ENCODE results near the gene RAB11FIP3. TPM values are rescaled to one million over a fixed set of nuclear protein-coding genes. Genes with fewer than 3 reads are reported as not detected.

Gene RAB11FIP3
- total and polyA plus RNA-seq, 8 donors, result 6.7 to 102 (median 18.1) TPM

DNA sequence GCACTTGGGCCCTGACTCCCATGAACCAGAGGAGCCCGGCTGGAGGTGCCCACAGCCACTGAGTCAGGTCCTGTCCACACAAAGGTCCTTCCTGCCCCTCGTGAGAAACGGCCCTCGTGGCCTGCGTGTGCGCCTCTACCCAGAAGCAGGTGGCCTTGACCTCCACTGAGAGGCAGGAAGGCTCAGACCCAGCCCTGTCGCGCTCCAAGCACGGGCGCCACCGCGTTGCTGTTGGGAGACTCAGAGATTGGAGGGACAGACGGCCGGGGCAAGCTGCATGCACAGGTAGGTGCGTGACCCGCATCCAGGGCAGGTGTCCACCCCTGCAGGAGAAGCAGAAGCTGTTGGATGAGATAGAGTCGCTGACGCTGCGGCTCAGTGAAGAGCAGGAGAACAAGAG lies 94.0 kb downstream of the RAB11FIP3 start:
- WGBS, 5 donors, result 90 to 94% (median 93%) methylated on average over 5 to 19 of the region's 19 CpGs
- H3K36me3 ChIP-seq, result peaks cover 26 to 62% (median 57%) of the 10 kb centered on the region in 4 donors
- intact Hi-C loops (cut with DNase I; ENCODE audit: low total_unique reads), result no loop called here
- no peaks in the 10 kb centered on the region for H3K9me3 ChIP-seq
- no peak overlapping the region for H3K4me3 ChIP-seq
- no peak for TF ChIP-seq EP300 (IDR thresholded peaks at IDR 0.05)
- TF ChIP-seq, protein P1, sequence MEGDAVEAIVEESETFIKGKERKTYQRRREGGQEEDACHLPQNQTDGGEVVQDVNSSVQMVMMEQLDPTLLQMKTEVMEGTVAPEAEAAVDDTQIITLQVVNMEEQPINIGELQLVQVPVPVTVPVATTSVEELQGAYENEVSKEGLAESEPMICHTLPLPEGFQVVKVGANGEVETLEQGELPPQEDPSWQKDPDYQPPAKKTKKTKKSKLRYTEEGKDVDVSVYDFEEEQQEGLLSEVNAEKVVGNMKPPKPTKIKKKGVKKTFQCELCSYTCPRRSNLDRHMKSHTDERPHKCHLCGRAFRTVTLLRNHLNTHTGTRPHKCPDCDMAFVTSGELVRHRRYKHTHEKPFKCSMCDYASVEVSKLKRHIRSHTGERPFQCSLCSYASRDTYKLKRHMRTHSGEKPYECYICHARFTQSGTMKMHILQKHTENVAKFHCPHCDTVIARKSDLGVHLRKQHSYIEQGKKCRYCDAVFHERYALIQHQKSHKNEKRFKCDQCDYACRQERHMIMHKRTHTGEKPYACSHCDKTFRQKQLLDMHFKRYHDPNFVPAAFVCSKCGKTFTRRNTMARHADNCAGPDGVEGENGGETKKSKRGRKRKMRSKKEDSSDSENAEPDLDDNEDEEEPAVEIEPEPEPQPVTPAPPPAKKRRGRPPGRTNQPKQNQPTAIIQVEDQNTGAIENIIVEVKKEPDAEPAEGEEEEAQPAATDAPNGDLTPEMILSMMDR (IDR thresholded peaks at IDR 0.05), result no peak
- TF ChIP-seq POLR2A (IDR thresholded peaks at IDR 0.05), result no peak
- TF ChIP-seq POLR2AphosphoS5 (IDR thresholded peaks at IDR 0.05), result no peak
- H3K27me3 ChIP-seq, result no peaks in the 10 kb centered on the region
- no peak for DNase-seq
- no peak overlapping the region for H3K27ac ChIP-seq
- H3K4me1 ChIP-seq, result peaks cover 0 to 13% (median 11%) of the 10 kb centered on the region in 4 donors

DNA sequence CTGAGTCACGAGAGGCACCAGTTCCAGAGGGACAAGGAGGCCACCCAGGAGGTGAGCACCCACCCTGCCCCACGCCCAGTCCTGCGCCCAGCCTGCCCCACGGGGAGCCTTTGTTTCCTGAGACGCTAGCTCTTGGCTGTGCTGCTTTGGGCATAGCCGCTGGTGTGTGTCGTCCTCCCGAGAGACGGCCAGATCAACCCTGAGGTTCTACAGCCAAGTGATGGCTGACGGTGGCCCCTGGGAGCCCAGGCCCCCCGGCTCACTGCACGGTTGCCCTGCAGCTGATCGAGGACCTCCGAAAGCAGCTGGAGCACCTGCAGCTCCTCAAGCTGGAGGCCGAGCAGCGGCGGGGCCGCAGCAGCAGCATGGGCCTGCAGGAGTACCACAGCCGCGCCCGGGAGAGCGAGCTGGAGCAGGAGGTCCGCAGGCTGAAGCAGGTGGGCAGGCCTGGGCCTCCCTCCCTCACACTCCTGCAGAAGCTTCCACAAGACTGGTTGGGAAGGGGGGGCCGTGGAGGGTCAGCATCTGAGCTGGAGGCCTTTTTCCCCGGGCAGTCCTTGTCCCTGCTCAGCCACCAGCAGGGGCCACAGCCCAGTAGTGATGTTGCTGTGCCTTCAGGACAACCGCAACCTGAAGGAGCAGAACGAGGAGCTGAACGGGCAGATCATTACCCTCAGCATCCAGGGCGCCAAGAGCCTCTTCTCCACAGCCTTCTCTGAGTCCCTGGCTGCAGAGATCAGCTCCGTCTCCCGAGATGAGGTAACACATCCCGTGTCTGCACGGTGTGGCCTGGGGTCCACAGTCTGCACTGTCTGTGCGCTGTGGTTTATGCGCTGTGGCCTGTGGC lies 94.6 kb downstream of the RAB11FIP3 start:
- Histone ChIP-seq H3K27me3 (no peaks in the 10 kb centered on the region), H3K4me1 (peaks cover 0 to 20% (median 16%) of the 10 kb centered on the region in 4 donors), H3K4me3 (no peak overlapping the region), H3K27ac (no peak overlapping the region), H3K36me3 (peaks cover 26 to 56% (median 52%) of the 10 kb centered on the region in 4 donors), H3K9me3 (no peaks in the 10 kb centered on the region)
- intact Hi-C loops (cut with DNase I; ENCODE audit: low total_unique reads), result no loop called here
- no peak for DNase-seq
- 90 to 95% (median 92%) methylated on average over 26 to 35 of the region's 35 CpGs for WGBS, 5 donors
- TF ChIP-seq POLR2AphosphoS5 (IDR thresholded peaks at IDR 0.05), result no peak
- TF ChIP-seq POLR2A (IDR thresholded peaks at IDR 0.05), result no peak
- TF ChIP-seq, protein P1 (IDR thresholded peaks at IDR 0.05), result no peak
- no peak for TF ChIP-seq EP300 (IDR thresholded peaks at IDR 0.05)

DNA sequence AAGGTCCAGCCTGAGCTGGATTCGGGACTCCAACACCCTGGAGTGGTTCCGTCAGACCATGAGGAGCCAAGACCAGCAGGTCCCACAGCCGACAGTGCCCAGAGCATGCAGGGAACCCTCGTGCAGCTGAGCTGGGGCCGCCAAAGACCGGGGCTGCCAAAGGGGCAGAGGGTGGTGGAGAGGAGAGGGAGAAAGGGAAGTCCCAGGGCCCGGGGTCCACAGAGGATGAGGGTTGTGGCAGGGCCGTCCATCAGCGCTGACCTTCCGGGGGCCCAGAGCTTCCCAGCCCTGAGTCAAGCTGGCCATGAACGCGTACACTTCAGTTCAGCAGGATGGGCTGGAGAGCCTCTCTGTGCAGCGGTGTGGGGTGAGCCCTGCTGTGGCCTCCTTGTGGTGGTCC lies 95.4 kb downstream of the RAB11FIP3 start:
- H3K4me3 ChIP-seq, result no peak overlapping the region
- peaks cover 26 to 48% (median 44%) of the 10 kb centered on the region in 4 donors for H3K36me3 ChIP-seq
- intact Hi-C loops (cut with DNase I; ENCODE audit: low total_unique reads), result no loop called here
- H3K27me3 ChIP-seq, result no peaks in the 10 kb centered on the region
- H3K27ac ChIP-seq, result no peak overlapping the region
- 93 to 95% (median 93%) methylated on average over 13 of the region's 13 CpGs for WGBS, 5 donors
- no peaks in the 10 kb centered on the region for H3K9me3 ChIP-seq
- H3K4me1 ChIP-seq, result peaks cover 6 to 28% (median 24%) of the 10 kb centered on the region in 4 donors
- TF ChIP-seq POLR2A (IDR thresholded peaks at IDR 0.05) (no peak), POLR2AphosphoS5 (IDR thresholded peaks at IDR 0.05) (no peak), EP300 (IDR thresholded peaks at IDR 0.05) (no peak)
- TF ChIP-seq, protein P1 (IDR thresholded peaks at IDR 0.05), result no peak
- DNase-seq, result no peak

DNA sequence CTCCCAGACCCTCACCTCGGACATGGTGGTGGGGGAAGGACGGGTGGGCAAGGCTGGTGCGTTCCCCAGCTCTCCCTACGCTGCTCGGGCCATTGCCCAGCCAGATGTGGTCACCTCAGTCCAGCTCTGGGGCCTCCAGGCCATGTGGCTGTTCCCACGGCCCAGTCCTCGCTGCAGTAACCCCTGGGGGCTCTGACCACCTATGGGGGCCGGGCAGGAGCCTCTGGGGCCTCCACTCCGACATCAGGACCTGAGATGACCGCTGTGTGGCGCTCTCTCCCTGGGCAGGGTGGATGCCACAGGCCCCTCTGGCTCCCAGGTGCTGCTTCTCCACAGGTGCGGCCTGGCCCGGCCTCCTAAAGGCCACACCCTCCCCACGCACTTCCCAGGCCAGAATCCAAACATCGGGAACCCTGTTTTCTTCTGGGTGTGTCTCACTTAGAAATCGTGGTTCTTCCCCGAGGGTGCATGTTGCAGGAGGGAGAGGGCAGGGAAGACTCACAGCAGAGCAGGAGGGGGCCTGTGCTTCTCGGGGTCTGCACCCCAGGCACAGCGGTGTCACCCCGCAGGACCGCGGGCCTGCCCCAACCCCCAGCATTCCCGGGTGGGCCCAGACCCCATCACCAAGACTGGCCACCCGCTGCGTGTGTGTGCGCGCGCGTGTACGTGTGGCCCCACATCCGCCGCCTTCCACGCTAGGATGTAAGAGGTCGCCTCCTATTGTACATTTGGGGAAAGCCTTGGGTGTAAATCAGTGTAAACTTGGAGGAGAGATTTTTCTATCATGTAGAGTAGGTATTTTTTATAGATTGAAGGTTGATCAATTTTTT lies 96.1 kb downstream of the RAB11FIP3 start:
- peaks cover 14 to 35% (median 32%) of the 10 kb centered on the region in 4 donors for H3K4me1 ChIP-seq
- intact Hi-C loops (cut with DNase I; ENCODE audit: low total_unique reads), result no loop called here
- no peak overlapping the region for H3K4me3 ChIP-seq
- WGBS, 5 donors, result 61 to 72% (median 66%) methylated on average over 25 to 34 of the region's 34 CpGs
- TF ChIP-seq POLR2A (IDR thresholded peaks at IDR 0.05) (no peak), EP300 (IDR thresholded peaks at IDR 0.05) (no peak)
- TF ChIP-seq, protein P1 (IDR thresholded peaks at IDR 0.05), result peak in 2 of 7 experiments; percentile 9 to 22
- H3K27ac ChIP-seq, result no peak overlapping the region
- peak; percentile 70 to 74 for DNase-seq
- H3K9me3 ChIP-seq, result no peaks in the 10 kb centered on the region
- H3K36me3 ChIP-seq, result peaks cover 22 to 42% (median 37%) of the 10 kb centered on the region in 4 donors
- H3K27me3 ChIP-seq, result no peaks in the 10 kb centered on the region

All from stomach (tissue), 9 donors.